ENCODE measurements around the gene ARL3. TPM values are rescaled to one million over a fixed set of nuclear protein-coding genes. Genes with fewer than 3 reads are reported as not detected.

ARL3 gene
- total RNA-seq, 1 experiment from 2014 or later: 13.3 TPM

GRCh38 chr10:102633287-102633686 lies 80.9 kb downstream of the ARL3 start:
- ATAC-seq (no peak), DNase-seq (ENCODE audit: low spot score) (no peak)
- peaks cover 3% of the 10 kb centered on the region; the same call in 1 of the 2 replicates for H3K9me3 Mint-ChIP-seq
- TF ChIP-seq KAT7 (CRISPR knock-in tag; IDR thresholded peaks at IDR 0.05; ENCODE audit: borderline replicate concordance): no peak
- no peak for TF ChIP-seq ZBTB21 (CRISPR knock-in tag; IDR thresholded peaks at IDR 0.05; ENCODE audit: borderline replicate concordance)
- TF ChIP-seq ZNF317 (CRISPR knock-in tag; IDR thresholded peaks at IDR 0.05; ENCODE audit: borderline replicate concordance, low read depth): no peak
- no peak overlapping the region for H3K27ac Mint-ChIP-seq
- peaks cover 58% of the 10 kb centered on the region for H3K4me1 Mint-ChIP-seq
- CTCF ChIA-PET: interaction anchor here (0.9 to 1.3 kb wide), 4 partner anchors 11 to 37 kb away, joined by 3 to 4 read pairs (median 3); partner anchors contain the start of gene TRIM8
- H3K27me3 Mint-ChIP-seq (ENCODE audit: low read depth): no peaks in the 10 kb centered on the region; the same call in 1 of the 2 replicates
- no peak overlapping the region for H3K4me3 Mint-ChIP-seq
- POLR2A ChIA-PET: no interaction called here
- H3K36me3 Mint-ChIP-seq: no peaks in the 10 kb centered on the region

GRCh38 chr10:102632394-102633111 lies 81.6 kb downstream of the ARL3 start:
- ChIA-PET CTCF (interaction anchor here (1.3 to 1.5 kb wide), 3 partner anchors 10 to 37 kb away, joined by 3 to 7 read pairs (median 4); no protein-coding TSS in a partner anchor), POLR2A (interaction anchor here (0.7 to 1.2 kb wide), 3 partner anchors 9 to 13 kb away, joined by 3 to 6 read pairs (median 3); no protein-coding TSS in a partner anchor)
- Mint-ChIP-seq H3K27me3 (ENCODE audit: low read depth) (no peaks in the 10 kb centered on the region; the same call in 1 of the 2 replicates), H3K9me3 (peaks cover 3% of the 10 kb centered on the region; the same call in 1 of the 2 replicates), H3K4me1 (peaks cover 66% of the 10 kb centered on the region), H3K36me3 (no peaks in the 10 kb centered on the region), H3K27ac (peak overlapping the region; percentile 60; the same call in 1 of the 2 replicates), H3K4me3 (no peak overlapping the region)
- TF ChIP-seq ZNF232 (CRISPR knock-in tag; IDR thresholded peaks at IDR 0.05) (no peak), CBFB (CRISPR knock-in tag; IDR thresholded peaks at IDR 0.05; ENCODE audit: low read depth) (no peak)
- no peak for DNase-seq (ENCODE audit: low spot score)
- no peak for ATAC-seq

- ChIA-PET POLR2A (interaction anchor here (0.7 to 1.2 kb wide), 4 partner anchors 10 to 14 kb away, joined by 3 to 6 read pairs (median 3); no protein-coding TSS in a partner anchor), CTCF (interaction anchor here (1.3 to 1.5 kb wide), 3 partner anchors 10 to 38 kb away, joined by 3 to 7 read pairs (median 4); no protein-coding TSS in a partner anchor)
These were observed 82.4 kb downstream of the ARL3 start for GRCh38 chr10:102631525-102632393.

GRCh38 chr10:102630663-102631062 lies 83.5 kb downstream of the ARL3 start:
- TF ChIP-seq ZNF232 (CRISPR knock-in tag; IDR thresholded peaks at IDR 0.05): no peak
- no peak for TF ChIP-seq CTCF (IDR thresholded peaks at IDR 0.05)
- no peak for TF ChIP-seq MXD4 (CRISPR knock-in tag; IDR thresholded peaks at IDR 0.05; ENCODE audit: borderline replicate concordance)
- TF ChIP-seq EMX1 (CRISPR knock-in tag; IDR thresholded peaks at IDR 0.05): no peak
- DNase-seq (ENCODE audit: low spot score): no peak
- Mint-ChIP-seq H3K36me3 (no peaks in the 10 kb centered on the region), H3K4me1 (peaks cover 84% of the 10 kb centered on the region), H3K4me3 (no peak overlapping the region), H3K27me3 (ENCODE audit: low read depth) (no peaks in the 10 kb centered on the region; the same call in 1 of the 2 replicates), H3K27ac (peak overlapping the region; percentile 90), H3K9me3 (no peaks in the 10 kb centered on the region)
- ChIA-PET CTCF (interaction anchor here (1.2 to 4.9 kb wide), 6 partner anchors 11 to 49 kb away, joined by 3 to 45 read pairs (median 10); partner anchors contain the start of gene TRIM8), POLR2A (interaction anchor here (1.2 to 2.1 kb wide), 2 partner anchors 14 to 19 kb away, joined by 3 to 6 read pairs; partner anchors contain the start of gene TRIM8)
- ATAC-seq: no peak

More at GRCh38 chr10:102631525-102632393, 82.4 kb downstream of the ARL3 start:
- Mint-ChIP-seq H3K36me3 (no peaks in the 10 kb centered on the region), H3K9me3 (no peaks in the 10 kb centered on the region; the same call in 1 of the 2 replicates), H3K27ac (peak overlapping the region; percentile 12), H3K4me3 (no peak overlapping the region), H3K27me3 (ENCODE audit: low read depth) (no peaks in the 10 kb centered on the region; the same call in 1 of the 2 replicates), H3K4me1 (peaks cover 74% of the 10 kb centered on the region)
- no peak for TF ChIP-seq ZBTB21 (CRISPR knock-in tag; IDR thresholded peaks at IDR 0.05; ENCODE audit: borderline replicate concordance)
- no peak for TF ChIP-seq USF2 (CRISPR knock-in tag; IDR thresholded peaks at IDR 0.05)
- no peak for TF ChIP-seq NFATC4 (CRISPR knock-in tag; IDR thresholded peaks at IDR 0.05)
- TF ChIP-seq CBFB (CRISPR knock-in tag; IDR thresholded peaks at IDR 0.05; ENCODE audit: low read depth): no peak
- no peak for TF ChIP-seq ZBTB43 (CRISPR knock-in tag; IDR thresholded peaks at IDR 0.05)
- DNase-seq (ENCODE audit: low spot score): no peak
- no peak for ATAC-seq

Measured in WTC11 (cell line).